ENCODE measurements around the gene CIROP. TPM values are rescaled to one million over a fixed set of nuclear protein-coding genes. Genes with fewer than 3 reads are reported as not detected.

CIROP gene
- total RNA-seq, 1 experiment from 2014 or later, result not detected

DNA sequence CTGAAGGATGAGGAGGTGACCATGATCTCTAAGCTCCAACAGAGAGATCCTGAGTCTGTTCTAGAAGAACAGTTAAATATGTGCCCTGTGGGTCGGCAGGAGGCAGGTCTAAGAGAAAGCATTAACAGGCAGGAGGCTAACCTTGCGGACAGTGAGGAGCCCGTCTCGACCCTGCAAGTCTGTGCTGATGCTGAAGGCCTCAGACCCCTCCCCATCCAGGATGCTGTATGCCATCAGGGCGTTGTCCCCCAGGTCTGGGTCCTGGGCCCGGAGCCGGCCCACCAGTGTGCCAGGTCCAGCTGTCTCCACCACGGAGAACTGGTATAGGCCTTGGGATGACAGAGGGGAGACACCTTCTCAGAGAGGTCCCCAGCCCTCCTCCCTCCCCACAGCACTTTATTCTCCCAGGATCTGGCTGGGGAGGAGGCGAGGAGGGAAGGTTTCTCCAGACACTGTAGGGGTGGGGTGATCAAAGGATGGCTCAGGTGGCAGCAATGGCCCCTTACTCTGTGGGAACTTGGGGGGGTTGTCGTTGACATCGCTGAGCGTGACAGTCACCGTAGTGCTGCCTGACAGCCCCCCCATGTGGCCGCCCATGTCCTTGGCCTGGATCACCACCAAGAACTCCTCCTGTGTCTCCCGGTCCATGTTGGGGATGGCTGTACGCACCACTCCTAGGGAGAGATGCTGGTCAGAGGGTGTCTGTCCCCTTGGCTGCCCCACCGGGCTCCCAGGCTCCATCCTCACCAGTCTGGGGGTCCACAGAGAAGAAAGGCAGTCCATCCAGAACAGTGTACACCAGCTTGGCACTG lies 50.6 kb downstream of the CIROP start:
- ChIA-PET CTCF (interaction anchor here (0.6 to 16.3 kb wide), 7 partner anchors 14 to 139 kb away, joined by 3 to 620 read pairs (median 3); partner anchors contain the start of gene AJUBA), POLR2A (interaction anchor here (2.1 kb wide), 1 partner anchor 75 kb away, joined by 5 read pairs; no protein-coding TSS in a partner anchor)
- Mint-ChIP-seq H3K27me3 (ENCODE audit: insufficient read depth, unreplicated experiment) (no peaks in the 10 kb centered on the region), H3K4me1 (ENCODE audit: insufficient read depth, unreplicated experiment) (peaks cover 26% of the 10 kb centered on the region), H3K9me3 (ENCODE audit: unreplicated experiment) (no peaks in the 10 kb centered on the region), H3K4me3 (ENCODE audit: unreplicated experiment) (no peak overlapping the region), H3K27ac (ENCODE audit: low read depth, unreplicated experiment) (no peak overlapping the region), H3K36me3 (ENCODE audit: insufficient read depth, unreplicated experiment) (peaks cover 22% of the 10 kb centered on the region)
- TF ChIP-seq CTCF (IDR thresholded peaks at IDR 0.05; ENCODE audit: unreplicated experiment), result no peak
- no TSS peak for BruUV-seq (replicated peaks)
- no peak for DNase-seq (ENCODE audit: unreplicated experiment)
- intact Hi-C loops (cut with micrococcal nuclease), result no loop called here

DNA sequence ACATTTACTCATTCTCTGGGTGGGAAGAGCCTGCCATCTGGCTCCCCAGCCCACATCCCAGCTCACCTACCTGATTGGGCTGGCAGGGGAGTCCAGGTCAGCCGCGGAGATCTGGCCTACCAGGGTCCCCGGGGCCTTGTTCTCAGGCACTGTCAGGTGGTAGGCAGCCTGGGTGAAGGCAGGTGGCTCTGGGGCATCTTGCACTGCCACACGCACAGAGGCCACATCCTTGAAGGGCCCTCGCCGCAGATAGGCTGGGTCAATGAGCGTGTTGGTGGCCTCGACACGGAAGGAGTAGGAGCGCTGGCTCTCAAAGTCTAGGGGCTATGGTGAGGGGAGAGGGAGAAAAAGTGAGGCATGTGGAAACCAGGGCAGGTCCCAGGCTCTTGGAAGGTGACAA lies 51.4 kb downstream of the CIROP start:
- Mint-ChIP-seq H3K27ac (ENCODE audit: low read depth, unreplicated experiment) (no peak overlapping the region), H3K4me3 (ENCODE audit: unreplicated experiment) (no peak overlapping the region), H3K36me3 (ENCODE audit: insufficient read depth, unreplicated experiment) (peaks cover 15% of the 10 kb centered on the region), H3K4me1 (ENCODE audit: insufficient read depth, unreplicated experiment) (peaks cover 23% of the 10 kb centered on the region), H3K27me3 (ENCODE audit: insufficient read depth, unreplicated experiment) (no peaks in the 10 kb centered on the region), H3K9me3 (ENCODE audit: unreplicated experiment) (no peaks in the 10 kb centered on the region)
- no peak for DNase-seq (ENCODE audit: unreplicated experiment)
- TF ChIP-seq CTCF (IDR thresholded peaks at IDR 0.05; ENCODE audit: unreplicated experiment), result no peak
- intact Hi-C loops (cut with micrococcal nuclease), result no loop called here
- POLR2A ChIA-PET, result no interaction called here
- CTCF ChIA-PET, result interaction anchor here (1.0 to 16.3 kb wide), 4 partner anchors 15 to 80 kb away, joined by 3 to 620 read pairs (median 10); partner anchors contain the start of gene AJUBA
- no TSS peak for BruUV-seq (replicated peaks)

GRCh38 chr14:23052671-23053070 lies 52.1 kb downstream of the CIROP start:
- POLR2A ChIA-PET, result no interaction called here
- Mint-ChIP-seq H3K36me3 (ENCODE audit: insufficient read depth, unreplicated experiment) (peaks cover 7% of the 10 kb centered on the region), H3K9me3 (ENCODE audit: unreplicated experiment) (no peaks in the 10 kb centered on the region), H3K27ac (ENCODE audit: low read depth, unreplicated experiment) (no peak overlapping the region), H3K4me1 (ENCODE audit: insufficient read depth, unreplicated experiment) (peaks cover 17% of the 10 kb centered on the region), H3K27me3 (ENCODE audit: insufficient read depth, unreplicated experiment) (no peaks in the 10 kb centered on the region), H3K4me3 (ENCODE audit: unreplicated experiment) (no peak overlapping the region)
- intact Hi-C loops (cut with micrococcal nuclease), result no loop called here
- TF ChIP-seq CTCF (IDR thresholded peaks at IDR 0.05; ENCODE audit: unreplicated experiment), result no peak
- BruUV-seq (replicated peaks), result no TSS peak
- CTCF ChIA-PET, result interaction anchor here (1.4 to 4.3 kb wide), 3 partner anchors 16 to 79 kb away, joined by 5 to 17 read pairs (median 14); no protein-coding TSS in a partner anchor
- DNase-seq (ENCODE audit: unreplicated experiment), result no peak

DNA sequence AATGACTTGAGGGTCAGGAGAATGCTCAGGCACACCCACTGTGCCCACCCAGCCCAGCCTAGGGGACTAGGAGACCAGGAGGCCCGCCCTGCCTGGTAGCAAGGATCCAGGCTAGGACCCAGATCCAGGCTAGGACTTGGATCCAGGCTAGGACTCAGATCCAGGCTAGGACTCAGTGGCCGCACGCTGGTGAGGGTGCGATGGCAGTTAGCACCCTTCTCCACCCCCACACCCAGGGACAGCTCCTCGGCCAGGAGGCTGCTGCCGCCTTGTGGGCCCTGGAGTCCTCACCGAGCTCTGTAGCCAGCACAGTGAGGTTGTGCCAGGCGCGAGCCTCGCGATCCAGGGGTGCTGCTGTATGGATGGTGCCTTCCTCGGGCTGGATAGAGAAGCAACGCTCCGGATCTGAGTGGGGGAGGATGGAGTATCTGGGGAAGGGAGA lies 52.6 kb downstream of the CIROP start:
- intact Hi-C loops (cut with micrococcal nuclease), result no loop called here
- CTCF ChIA-PET, result interaction anchor here (2.3 kb wide), 1 partner anchor 66 kb away, joined by 17 read pairs; no protein-coding TSS in a partner anchor
- Mint-ChIP-seq H3K4me3 (ENCODE audit: unreplicated experiment) (no peak overlapping the region), H3K27ac (ENCODE audit: low read depth, unreplicated experiment) (no peak overlapping the region), H3K27me3 (ENCODE audit: insufficient read depth, unreplicated experiment) (no peaks in the 10 kb centered on the region), H3K4me1 (ENCODE audit: insufficient read depth, unreplicated experiment) (peaks cover 16% of the 10 kb centered on the region), H3K36me3 (ENCODE audit: insufficient read depth, unreplicated experiment) (peaks cover 5% of the 10 kb centered on the region), H3K9me3 (ENCODE audit: unreplicated experiment) (no peaks in the 10 kb centered on the region)
- DNase-seq (ENCODE audit: unreplicated experiment), result no peak
- BruUV-seq (replicated peaks), result no TSS peak
- POLR2A ChIA-PET, result interaction anchor here (0.7 kb wide), 1 partner anchor 96 kb away, joined by 6 read pairs; the partner anchor contains the start of gene HAUS4
- TF ChIP-seq CTCF (IDR thresholded peaks at IDR 0.05; ENCODE audit: unreplicated experiment), result no peak
